Erythroblast (primary cell): ENCODE data around the gene CUX1.

Experiments used
- GATA1 ChIP-seq: IDR thresholded peaks from 2 replicates; pipeline ENCODE4 v1.6.1; 2011; ENCODE audit warnings: low read depth, mild to moderate bottlenecking, control low read depth, low read length, moderate library complexity
- POLR2A ChIP-seq: IDR thresholded peaks from 2 replicates; pipeline ENCODE4 v1.6.1; 2011; ENCODE audit warnings: mild to moderate bottlenecking, low read length

DNA sequence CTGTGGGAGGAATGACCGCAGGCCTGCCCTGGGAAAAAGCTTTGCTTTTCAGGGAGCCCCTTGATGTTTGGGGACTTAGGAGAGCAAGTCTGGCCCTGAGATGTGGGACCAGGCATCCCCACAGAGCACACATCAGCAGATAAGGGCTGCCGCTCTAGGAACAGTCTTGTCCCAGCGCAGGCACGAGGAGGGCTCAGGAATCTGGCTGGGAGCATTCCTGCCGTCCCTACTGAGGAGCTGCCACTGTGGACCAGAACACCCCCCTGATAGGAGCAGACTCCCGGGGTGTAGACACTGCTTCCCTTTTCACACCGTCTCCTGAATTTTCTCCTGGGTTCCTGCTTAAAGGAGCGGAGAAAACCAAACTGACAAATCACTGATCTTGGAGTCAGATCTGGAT, 232.3 kb downstream of the CUX1 start:
- no peak for TF ChIP-seq POLR2A
- TF ChIP-seq GATA1: no peak
